HUES48 (cell line): ENCODE measurements around the gene RRM1.
"Not testable (repeated sequence)": the region's sequence is repeated elsewhere in the genome, so short reads cannot be mapped to it uniquely, and the experiment has no call there.

Experiments
- H3K27ac ChIP-seq: one replicate; pipeline ENCODE4 v1.7.0; 2013; ENCODE audit warnings: low read depth, low read length, inconsistent platforms
- H3K27me3 ChIP-seq: 2 replicates; pipeline ENCODE4 v1.6.1; 2013; ENCODE audit warnings: mild to moderate bottlenecking, low read length; ENCODE audit not compliant: control insufficient read depth, insufficient read depth
- H3K36me3 ChIP-seq: 2 replicates; pipeline ENCODE4 v1.6.1; 2013; ENCODE audit warnings: low read length; ENCODE audit not compliant: control insufficient read depth, insufficient read depth
- H3K4me1 ChIP-seq: 2 replicates; pipeline ENCODE4 v1.6.1; 2013; ENCODE audit warnings: mild to moderate bottlenecking, low read length; ENCODE audit not compliant: control insufficient read depth, insufficient read depth
- H3K4me3 ChIP-seq: 2 replicates; pipeline ENCODE4 v1.5.1; 2013; ENCODE audit warnings: mild to moderate bottlenecking, low read depth, low read length
- H3K9ac ChIP-seq: 2 replicates; pipeline ENCODE4 v1.6.1; 2013; ENCODE audit warnings: mild to moderate bottlenecking, low read depth, low read length, moderate library complexity
- H3K9me3 ChIP-seq: 2 replicates; pipeline ENCODE4 v1.6.1; 2013; ENCODE audit warnings: low read length; ENCODE audit not compliant: control insufficient read depth, insufficient read depth

The RRM1 gene

GRCh38 chr11:4103269-4103668 lies 8.7 kb downstream of the RRM1 start:
- H3K9ac ChIP-seq, result no peak overlapping the region
- H3K4me3 ChIP-seq, result no peak overlapping the region
- H3K27ac ChIP-seq, result no peak overlapping the region
- H3K36me3 ChIP-seq, result peaks cover 74% of the 10 kb centered on the region
- H3K27me3 ChIP-seq, result no peaks in the 10 kb centered on the region
- no peaks in the 10 kb centered on the region for H3K9me3 ChIP-seq
- H3K4me1 ChIP-seq, result no peaks in the 10 kb centered on the region

- Histone ChIP-seq H3K36me3 (peaks cover 83% of the 10 kb centered on the region), H3K4me1 (no peaks in the 10 kb centered on the region)
These were observed 11.3 kb downstream of the RRM1 start for GRCh38 chr11:4105916-4106315.

GRCh38 chr11:4111834-4112233 lies 17.2 kb downstream of the RRM1 start:
- Histone ChIP-seq H3K27me3 (no peaks in the 10 kb centered on the region), H3K9ac (no peak overlapping the region), H3K36me3 (peaks cover 74% of the 10 kb centered on the region), H3K27ac (no peak overlapping the region), H3K9me3 (no peaks in the 10 kb centered on the region), H3K4me1 (no peaks in the 10 kb centered on the region), H3K4me3 (no peak overlapping the region)

More at GRCh38 chr11:4105916-4106315, 11.3 kb downstream of the RRM1 start:
- H3K9me3 ChIP-seq, result no peaks in the 10 kb centered on the region
- no peaks in the 10 kb centered on the region for H3K27me3 ChIP-seq
- no peak overlapping the region for H3K27ac ChIP-seq
- H3K9ac ChIP-seq, result no peak overlapping the region
- no peak overlapping the region for H3K4me3 ChIP-seq

GRCh38 chr11:4115128-4115527 lies 20.5 kb downstream of the RRM1 start:
- no peaks in the 10 kb centered on the region for H3K4me1 ChIP-seq
- no peak overlapping the region for H3K4me3 ChIP-seq
- no peaks in the 10 kb centered on the region for H3K27me3 ChIP-seq
- no peak overlapping the region for H3K9ac ChIP-seq
- peaks cover 77% of the 10 kb centered on the region for H3K36me3 ChIP-seq
- H3K9me3 ChIP-seq, result no peaks in the 10 kb centered on the region
- no peak overlapping the region for H3K27ac ChIP-seq

- Histone ChIP-seq H3K4me3 (no peak overlapping the region), H3K27me3 (no peaks in the 10 kb centered on the region), H3K4me1 (no peaks in the 10 kb centered on the region), H3K27ac (no peak overlapping the region), H3K9me3 (no peaks in the 10 kb centered on the region), H3K9ac (no peak overlapping the region), H3K36me3 (peaks cover 81% of the 10 kb centered on the region)
These were observed 23.5 kb downstream of the RRM1 start for GRCh38 chr11:4118107-4118506.

- Histone ChIP-seq H3K4me3 (no peak overlapping the region), H3K9me3 (no peaks in the 10 kb centered on the region), H3K9ac (no peak overlapping the region), H3K27me3 (no peaks in the 10 kb centered on the region), H3K4me1 (no peaks in the 10 kb centered on the region), H3K36me3 (peaks cover 94% of the 10 kb centered on the region), H3K27ac (no peak overlapping the region)
These were observed 28.6 kb downstream of the RRM1 start for GRCh38 chr11:4123218-4123617.

- H3K9ac ChIP-seq, result no peak overlapping the region
- no peak overlapping the region for H3K27ac ChIP-seq
- no peaks in the 10 kb centered on the region for H3K27me3 ChIP-seq
- no peaks in the 10 kb centered on the region for H3K4me1 ChIP-seq
- H3K9me3 ChIP-seq, result no peaks in the 10 kb centered on the region
- H3K4me3 ChIP-seq, result no peak overlapping the region
- H3K36me3 ChIP-seq, result peaks cover 92% of the 10 kb centered on the region
These were observed 30.5 kb downstream of the RRM1 start for GRCh38 chr11:4125141-4125540.

- H3K36me3 ChIP-seq, result peaks cover 92% of the 10 kb centered on the region
- no peaks in the 10 kb centered on the region for H3K4me1 ChIP-seq
- H3K27me3 ChIP-seq, result no peaks in the 10 kb centered on the region
- H3K9ac ChIP-seq, result no peak overlapping the region
- no peak overlapping the region for H3K4me3 ChIP-seq
- H3K27ac ChIP-seq, result no peak overlapping the region
- H3K9me3 ChIP-seq, result no peaks in the 10 kb centered on the region
These were observed 32.8 kb downstream of the RRM1 start for GRCh38 chr11:4127357-4127756.

- H3K9me3 ChIP-seq, H3K9ac ChIP-seq, H3K4me3 ChIP-seq, H3K27me3 ChIP-seq, H3K27ac ChIP-seq, H3K4me1 ChIP-seq: not testable (repeated sequence)
- peaks cover 92% of the 10 kb centered on the region for H3K36me3 ChIP-seq
These were observed 35.6 kb downstream of the RRM1 start for GRCh38 chr11:4130219-4130618.

GRCh38 chr11:4134806-4135205 lies 40.2 kb downstream of the RRM1 start:
- no peak overlapping the region for H3K27ac ChIP-seq
- H3K27me3 ChIP-seq, result no peaks in the 10 kb centered on the region

GRCh38 chr11:4138497-4138896 lies 43.9 kb downstream of the RRM1 start:
- no peak overlapping the region for H3K4me3 ChIP-seq
- H3K36me3 ChIP-seq, result peaks cover 69% of the 10 kb centered on the region

More at GRCh38 chr11:4134806-4135205, 40.2 kb downstream of the RRM1 start:
- Histone ChIP-seq H3K9me3 (no peaks in the 10 kb centered on the region; the same call in 1 of the 2 replicates), H3K36me3 (peaks cover 76% of the 10 kb centered on the region), H3K9ac (no peak overlapping the region), H3K4me1 (no peaks in the 10 kb centered on the region), H3K4me3 (no peak overlapping the region)

More at GRCh38 chr11:4138497-4138896, 43.9 kb downstream of the RRM1 start:
- H3K27ac ChIP-seq, result no peak overlapping the region
- no peaks in the 10 kb centered on the region for H3K4me1 ChIP-seq
- no peak overlapping the region for H3K9ac ChIP-seq
- no peaks in the 10 kb centered on the region for H3K27me3 ChIP-seq
- H3K9me3 ChIP-seq, result peaks cover 3% of the 10 kb centered on the region
